ENCODE results near the gene AFP. TPM values are rescaled to one million over a fixed set of nuclear protein-coding genes. Genes with fewer than 3 reads are reported as not detected.

Gene AFP
- total and polyA plus RNA-seq, 8 donors, result 0.40 to 1.5 TPM; not detected in 6

- Histone ChIP-seq H3K9me3 (no peaks in the 10 kb centered on the region), H3K4me1 (peaks cover 0 to 4% (median 4%) of the 10 kb centered on the region in 3 donors), H3K4me3 (no peak overlapping the region), H3K27ac (no peak overlapping the region), H3K36me3 (no peaks in the 10 kb centered on the region), H3K27me3 (no peaks in the 10 kb centered on the region)
- no peak for FAIRE-seq
- no peak for DNase-seq
- intact Hi-C loops (cut with DNase I), result no loop called here
- WGBS, 2 donors, result 77 to 80% methylated on average over 2 of the region's 2 CpGs
- no peak for ATAC-seq
- TF ChIP-seq, protein P1, sequence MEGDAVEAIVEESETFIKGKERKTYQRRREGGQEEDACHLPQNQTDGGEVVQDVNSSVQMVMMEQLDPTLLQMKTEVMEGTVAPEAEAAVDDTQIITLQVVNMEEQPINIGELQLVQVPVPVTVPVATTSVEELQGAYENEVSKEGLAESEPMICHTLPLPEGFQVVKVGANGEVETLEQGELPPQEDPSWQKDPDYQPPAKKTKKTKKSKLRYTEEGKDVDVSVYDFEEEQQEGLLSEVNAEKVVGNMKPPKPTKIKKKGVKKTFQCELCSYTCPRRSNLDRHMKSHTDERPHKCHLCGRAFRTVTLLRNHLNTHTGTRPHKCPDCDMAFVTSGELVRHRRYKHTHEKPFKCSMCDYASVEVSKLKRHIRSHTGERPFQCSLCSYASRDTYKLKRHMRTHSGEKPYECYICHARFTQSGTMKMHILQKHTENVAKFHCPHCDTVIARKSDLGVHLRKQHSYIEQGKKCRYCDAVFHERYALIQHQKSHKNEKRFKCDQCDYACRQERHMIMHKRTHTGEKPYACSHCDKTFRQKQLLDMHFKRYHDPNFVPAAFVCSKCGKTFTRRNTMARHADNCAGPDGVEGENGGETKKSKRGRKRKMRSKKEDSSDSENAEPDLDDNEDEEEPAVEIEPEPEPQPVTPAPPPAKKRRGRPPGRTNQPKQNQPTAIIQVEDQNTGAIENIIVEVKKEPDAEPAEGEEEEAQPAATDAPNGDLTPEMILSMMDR (IDR thresholded peaks at IDR 0.05), result no peak
Measured at GRCh38 chr4:73438582-73439215, 2.7 kb downstream of the AFP start.

DNA sequence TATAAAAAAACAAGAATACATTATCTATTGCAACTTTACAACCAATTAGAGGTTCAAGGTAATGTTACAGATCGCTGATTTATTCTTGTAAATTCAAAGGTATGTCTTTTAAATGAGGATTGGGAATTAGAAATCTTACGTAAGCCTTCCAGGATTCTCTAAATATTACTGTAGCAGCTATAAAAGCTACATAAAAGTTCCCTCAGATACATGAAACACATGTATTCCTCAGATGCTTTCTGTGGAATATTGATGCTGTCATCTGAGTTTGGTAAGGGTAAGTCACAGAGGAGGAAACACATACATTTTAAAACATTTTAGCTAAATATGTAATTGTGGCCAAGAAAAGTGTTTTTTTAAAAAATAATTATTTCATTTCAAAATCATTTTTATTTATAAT is 3.4 kb downstream of the AFP start:
- no peak overlapping the region for H3K27ac ChIP-seq
- TF ChIP-seq, protein P1 (IDR thresholded peaks at IDR 0.05), result no peak
- DNase-seq (no peak), ATAC-seq (no peak), FAIRE-seq (no peak)
- H3K4me3 ChIP-seq, result no peak overlapping the region
- intact Hi-C loops (cut with DNase I), result no loop called here
- peaks cover 0 to 4% (median 4%) of the 10 kb centered on the region in 3 donors for H3K4me1 ChIP-seq
- H3K27me3 ChIP-seq, result no peaks in the 10 kb centered on the region
- H3K9me3 ChIP-seq, result no peaks in the 10 kb centered on the region
- WGBS, 2 donors, result 89 to 95% methylated on average over 2 of the region's 2 CpGs
- H3K36me3 ChIP-seq, result no peaks in the 10 kb centered on the region

- Histone ChIP-seq H3K27me3 (no peaks in the 10 kb centered on the region), H3K4me1 (peaks cover 0 to 4% (median 4%) of the 10 kb centered on the region in 3 donors), H3K27ac (no peak overlapping the region), H3K9me3 (no peaks in the 10 kb centered on the region), H3K36me3 (no peaks in the 10 kb centered on the region), H3K4me3 (no peak overlapping the region)
- 76 to 91% methylated on average over 3 of the region's 3 CpGs for WGBS, 2 donors
- intact Hi-C loops (cut with DNase I), result loop anchor here in 1 of 3 donors (10.0 kb wide), 1 partner anchor 85 kb away; no protein-coding TSS in a partner anchor
- FAIRE-seq (no peak), ATAC-seq (no peak), DNase-seq (no peak)
- TF ChIP-seq, protein P1 (IDR thresholded peaks at IDR 0.05), result no peak
Measured at GRCh38 chr4:73439991-73440390, 4.0 kb downstream of the AFP start.

DNA sequence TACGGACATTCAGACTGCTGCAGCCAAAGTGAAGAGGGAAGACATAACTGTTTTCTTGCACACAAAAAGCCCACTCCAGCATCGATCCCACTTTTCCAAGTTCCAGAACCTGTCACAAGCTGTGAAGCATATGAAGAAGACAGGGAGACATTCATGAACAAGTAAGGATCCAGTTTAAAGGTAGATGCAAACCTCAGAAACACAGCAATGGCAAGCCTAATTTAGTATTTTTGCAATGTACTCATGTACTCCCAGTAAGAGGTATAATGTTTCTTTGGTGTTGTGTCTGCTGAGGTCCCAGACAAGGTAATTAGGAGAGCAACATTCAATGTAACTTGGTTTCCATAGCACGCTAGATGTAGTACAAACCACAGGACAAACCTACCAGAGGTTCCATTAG is 4.6 kb downstream of the AFP start:
- Histone ChIP-seq H3K4me1 (peaks cover 0 to 4% (median 4%) of the 10 kb centered on the region in 3 donors), H3K4me3 (no peak overlapping the region), H3K27me3 (no peaks in the 10 kb centered on the region), H3K9me3 (no peaks in the 10 kb centered on the region), H3K27ac (no peak overlapping the region), H3K36me3 (no peaks in the 10 kb centered on the region)
- WGBS, 2 donors, result 92 to 96% methylated on average over 3 of the region's 3 CpGs
- no peak for FAIRE-seq
- DNase-seq, result no peak
- TF ChIP-seq, protein P1 (IDR thresholded peaks at IDR 0.05), result no peak
- ATAC-seq, result no peak
- intact Hi-C loops (cut with DNase I), result loop anchor here in 1 of 3 donors (10.0 kb wide), 1 partner anchor 86 kb away; no protein-coding TSS in a partner anchor

GRCh38 chr4:73442275-73442674 is 6.3 kb downstream of the AFP start:
- H3K27ac ChIP-seq, result no peak overlapping the region
- 29% methylated on average over 5 of the region's 5 CpGs for WGBS, 2 donors
- H3K9me3 ChIP-seq, result no peaks in the 10 kb centered on the region
- H3K36me3 ChIP-seq, result no peaks in the 10 kb centered on the region
- peaks cover 0 to 4% (median 4%) of the 10 kb centered on the region in 3 donors for H3K4me1 ChIP-seq
- no peak for FAIRE-seq
- H3K27me3 ChIP-seq, result no peaks in the 10 kb centered on the region
- no peak for DNase-seq
- peak overlapping the region in 1 of 4 donors; percentile 13 for H3K4me3 ChIP-seq
- TF ChIP-seq, protein P1 (IDR thresholded peaks at IDR 0.05), result no peak
- peak in 2 of 4 donors; percentile 25 to 37 for ATAC-seq
- intact Hi-C loops (cut with DNase I), result loop anchor here in 1 of 3 donors (10.0 kb wide), 1 partner anchor 87 kb away; no protein-coding TSS in a partner anchor

All from pancreas (tissue), 10 donors.